Astrocyte (in vitro differentiated cells and primary cell): ENCODE measurements around the gene MIP.

ENCODE experiments used
- CTCF ChIP-seq: IDR thresholded peaks from 2 replicates; pipeline ENCODE4 v1.5.1; 2011; ENCODE audit warnings: low read depth, mild to moderate bottlenecking, inconsistent platforms, low read length, moderate library complexity; ENCODE audit not compliant: insufficient read depth
- EZH2 ChIP-seq: IDR thresholded peaks from 2 replicates; pipeline ENCODE4 v1.6.1; 2012; ENCODE audit warnings: mild to moderate bottlenecking, low read length, inconsistent platforms; ENCODE audit not compliant: insufficient read depth

- TF ChIP-seq CTCF: no peak
- TF ChIP-seq EZH2: no peak
Measured at GRCh38 chr12:56490360-56490759, 35.9 kb upstream of the MIP start.
